Naive thymus-derived CD4-positive, alpha-beta T cell (primary cell): Measurements from ENCODE around the gene E2F4. TPM values are rescaled to one million over a fixed set of nuclear protein-coding genes. Genes with fewer than 3 reads are reported as not detected.
A peak's percentile ranks its signal among the peaks of the same experiment; 100 is the strongest.

ENCODE experiments used
- ATAC-seq: fragments of 150-1000 bp; cut with Tn5 transposase; 2 replicates; pipeline ENCODE4 v1.10.0; 2021; ENCODE audit warnings: mild to moderate bottlenecking, moderate library complexity
- CTCF ChIA-PET: fragments of 350-600 bp; sonication (Branson Sonifier 250); formaldehyde crosslinking; loops from one replicate; lab custom pipeline; 2021; ENCODE audit warnings: antibody characterized with exemption; lab: Charles Lee
- POLR2A ChIA-PET: fragments of 350-600 bp; sonication (Branson Sonifier 250); formaldehyde crosslinking; loops from one replicate; lab custom pipeline; 2021; ENCODE audit warnings: antibody characterized with exemption, inconsistent platforms; lab: Charles Lee
- DNase-seq, 9 donors: peaks; one replicate each; pipeline versions ENCODE4 v3.0.0 to v3.0.0-alpha.2; 2020 to 2022; ENCODE audit warnings: mixed read lengths in 1 of 9
- H3K27ac ChIP-seq: one replicate; pipeline ENCODE4 v1.7.0; 2013; ENCODE audit warnings: mild to moderate bottlenecking, low read depth, low read length, moderate library complexity
- H3K27me3 ChIP-seq, 2 donors: one replicate each; pipeline ENCODE4 v1.7.0; 2013; ENCODE audit warnings: low read length in 2 of 2, mild to moderate bottlenecking in 2 of 2, moderate library complexity in 2 of 2; ENCODE audit not compliant: control insufficient read depth in 2 of 2, insufficient read depth in 2 of 2
- H3K36me3 ChIP-seq, 3 experiments: 1 replicate in 2 of 3; 2 replicates in 1 of 3; pipeline ENCODE4 v1.7.0; 2013; ENCODE audit warnings: low read length in 3 of 3, mild to moderate bottlenecking in 3 of 3, moderate library complexity in 1 of 3; ENCODE audit not compliant: insufficient read depth in 3 of 3, control insufficient read depth in 2 of 3
- H3K4me1 ChIP-seq, 2 donors: one replicate each; pipeline ENCODE4 v1.7.0; 2013; ENCODE audit warnings: low read length in 2 of 2, mild to moderate bottlenecking in 2 of 2, moderate library complexity in 1 of 2; ENCODE audit not compliant: control insufficient read depth in 2 of 2, insufficient read depth in 2 of 2
- H3K4me3 ChIP-seq: 2 replicates; pipeline ENCODE4 v1.7.0; 2013; ENCODE audit warnings: mild to moderate bottlenecking, low read length
- H3K9me3 ChIP-seq, 3 experiments: 1 replicate in 2 of 3; 2 replicates in 1 of 3; pipeline ENCODE4 v1.7.0; 2013; ENCODE audit warnings: low read length in 3 of 3; ENCODE audit not compliant: control insufficient read depth in 2 of 3
- H3K27ac Mint-ChIP-seq, 9 donors: one replicate each; pipeline ENCODE4 v1.8.0; 2020 to 2022; ENCODE audit warnings: mixed read lengths in 9 of 9, mild to moderate bottlenecking in 8 of 9, moderate library complexity in 5 of 9, inconsistent platforms in 2 of 9
- H3K27me3 Mint-ChIP-seq, 5 donors: one replicate each; pipeline ENCODE4 v1.8.0; 2021 to 2022; ENCODE audit warnings: mixed read lengths in 5 of 5, mild to moderate bottlenecking in 1 of 5
- H3K36me3 Mint-ChIP-seq, 5 donors: one replicate each; pipeline ENCODE4 v1.8.0; 2020 to 2022; ENCODE audit warnings: mixed read lengths in 5 of 5, mild to moderate bottlenecking in 3 of 5, inconsistent platforms in 1 of 5
- H3K4me1 Mint-ChIP-seq, 7 donors: one replicate each; pipeline ENCODE4 v1.8.0; 2020 to 2022; ENCODE audit warnings: mixed read lengths in 7 of 7, mild to moderate bottlenecking in 3 of 7, inconsistent platforms in 1 of 7
- H3K4me3 Mint-ChIP-seq, 10 donors: one replicate each; pipeline ENCODE4 v1.8.0; 2020 to 2022; ENCODE audit warnings: mild to moderate bottlenecking in 10 of 10, mixed read lengths in 10 of 10, moderate library complexity in 6 of 10, inconsistent platforms in 2 of 10
- H3K9me3 Mint-ChIP-seq, 11 donors: one replicate each; pipeline ENCODE4 v1.8.0; 2020 to 2022; ENCODE audit warnings: mixed read lengths in 11 of 11, mild to moderate bottlenecking in 4 of 11, inconsistent platforms in 1 of 11, moderate library complexity in 1 of 11
- intact Hi-C, 2 donors: fragments of 100-400 bp; cut with micrococcal nuclease; formaldehyde crosslinking; loops; one replicate each; pipeline ENCODE4 v1.15.1; 2023
- polyA plus RNA-seq, 2 donors: library from polyadenylated mRNA; unstranded; fragments of 300-500 nt; fragmentation: Illumina TruSeq; gene quantifications; one replicate each; pipeline ENCODE4 v1.2.3, GENCODE V29; 2021
- total RNA-seq, 6 experiments: library from RNA in 5 of 6; stranded (reverse) in 5 of 6; gene quantifications; 1 replicate in 5 of 6; 2 replicates in 1 of 6; pipeline ENCODE4 v1.2.3 and lab custom pipeline; 2021 to 2026

The E2F4 gene
- total and polyA plus RNA-seq, 7 experiments from 2014 or later, result 59.4 to 133 (median 73.0) TPM

DNA sequence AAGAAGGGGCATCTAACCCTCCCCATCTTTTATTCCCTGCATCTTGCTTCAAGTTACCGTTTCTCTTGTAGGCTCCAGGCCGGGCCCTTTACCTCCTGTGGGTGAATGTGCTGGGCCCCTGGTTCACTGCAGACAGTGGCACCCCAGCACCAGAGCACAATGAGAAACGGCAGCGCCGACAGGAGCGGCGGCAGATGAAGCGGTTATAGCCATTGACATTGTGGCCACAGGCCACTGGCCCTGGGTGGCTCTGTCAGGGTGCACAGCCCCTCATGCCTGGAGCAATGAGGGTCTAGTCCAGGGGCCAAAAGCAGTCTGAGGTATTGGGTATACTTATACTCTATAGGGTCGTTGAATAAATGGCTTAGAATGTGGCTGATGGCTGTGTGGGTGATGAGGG is 37.0 kb downstream of the E2F4 start:
- H3K36me3 Mint-ChIP-seq, result peaks cover 4 to 16% (median 7%) of the 10 kb centered on the region in 5 donors
- no peak for DNase-seq

DNA sequence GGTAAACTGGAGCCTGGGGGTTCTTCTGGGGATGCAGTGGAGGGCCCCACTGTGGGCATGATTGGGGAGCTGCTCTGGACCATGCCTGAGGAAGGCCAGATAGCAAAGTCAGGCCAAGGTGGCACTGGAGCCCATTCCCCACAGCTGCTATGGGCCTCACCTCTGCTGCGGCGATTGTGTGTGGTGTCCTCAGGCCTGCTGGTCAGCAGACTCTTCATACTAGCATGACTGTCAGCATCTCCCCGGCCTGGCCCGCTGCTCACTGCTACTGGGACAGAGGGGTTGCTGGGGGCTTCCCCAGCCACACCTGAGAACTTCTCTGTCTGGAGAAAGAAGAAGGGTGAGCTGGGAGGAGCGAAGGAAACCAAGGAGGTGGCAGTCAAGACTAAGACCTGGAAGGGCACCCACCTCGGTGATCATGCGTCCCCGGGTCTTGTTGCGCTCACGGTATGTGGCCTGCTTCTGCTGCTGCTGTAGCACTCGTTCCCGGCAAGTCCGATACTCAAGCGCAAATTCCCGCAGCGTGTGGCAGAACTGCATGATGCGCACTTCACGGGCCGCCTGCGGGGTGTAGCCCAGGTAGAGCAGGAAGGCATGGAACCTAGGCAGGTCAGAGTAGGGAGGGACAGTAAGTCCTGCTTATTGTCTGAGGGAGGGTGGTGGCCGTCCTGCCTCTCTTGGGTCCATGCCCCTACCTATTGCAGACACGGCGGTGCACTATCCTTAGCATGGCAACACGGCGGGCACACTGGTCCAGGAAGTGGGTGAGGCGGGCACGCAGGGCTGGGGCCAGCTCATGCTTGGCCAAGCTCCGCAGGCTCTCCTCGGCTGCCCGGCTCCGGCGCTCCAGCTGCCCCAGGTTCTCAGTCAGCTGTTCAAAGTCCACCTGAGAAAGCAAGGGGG is 38.2 kb downstream of the E2F4 start:
- Histone ChIP-seq H3K9me3 (no peaks in the 10 kb centered on the region), H3K27ac (no peak overlapping the region), H3K36me3 (peaks cover 9 to 64% (median 10%) of the 10 kb centered on the region in 3 experiments), H3K4me3 (no peak overlapping the region), H3K27me3 (no peaks in the 10 kb centered on the region), H3K4me1 (peaks cover 14 to 24% of the 10 kb centered on the region in 2 donors)
- Mint-ChIP-seq H3K27me3 (no peaks in the 10 kb centered on the region), H3K36me3 (peaks cover 4 to 16% (median 7%) of the 10 kb centered on the region in 5 donors), H3K9me3 (no peaks in the 10 kb centered on the region), H3K4me3 (peak overlapping the region in 2 of 10 donors; percentile 6 to 21), H3K4me1 (peaks cover 21 to 36% (median 29%) of the 10 kb centered on the region in 7 donors), H3K27ac (peak overlapping the region in 1 of 9 donors; percentile 26)
- no peak for DNase-seq
- ATAC-seq, result no peak
- ChIA-PET CTCF (interaction anchor here (0.6 kb wide), 2 partner anchors 216 to 360 kb away, joined by 3 read pairs; no protein-coding TSS in a partner anchor), POLR2A (interaction anchor here (0.6 to 0.9 kb wide), 3 partner anchors 13 to 15 kb away, joined by 3 to 4 read pairs (median 3); no protein-coding TSS in a partner anchor)
- intact Hi-C loops, result loop anchor here in 1 of 2 donors (5.0 kb wide), 3 partner anchors 332 to 1902 kb away; partner anchors contain the start of genes CHTF8, CTCF and UTP4

More for the DNA sequence above, 37.0 kb downstream of the E2F4 start:
- Histone ChIP-seq H3K4me1 (peaks cover 14 to 32% of the 10 kb centered on the region in 2 donors), H3K9me3 (no peaks in the 10 kb centered on the region), H3K4me3 (no peak overlapping the region), H3K27me3 (no peaks in the 10 kb centered on the region), H3K27ac (no peak overlapping the region), H3K36me3 (peaks cover 9 to 54% (median 10%) of the 10 kb centered on the region in 3 experiments)
- intact Hi-C loops, result loop anchor here in 1 of 2 donors (5.0 kb wide), 3 partner anchors 333 to 1903 kb away; partner anchors contain the start of genes CHTF8, CTCF and UTP4
- POLR2A ChIA-PET, result interaction anchor here (0.6 kb wide), 1 partner anchor 10 kb away, joined by 3 read pairs; no protein-coding TSS in a partner anchor
- Mint-ChIP-seq H3K27ac (peak overlapping the region in 5 of 9 donors; percentile 14 to 95 (median 58)), H3K4me1 (peaks cover 30 to 48% (median 42%) of the 10 kb centered on the region in 7 donors), H3K9me3 (no peaks in the 10 kb centered on the region), H3K27me3 (no peaks in the 10 kb centered on the region), H3K4me3 (peak overlapping the region in 9 of 10 donors; percentile 55 to 100 (median 98))
- no peak for ATAC-seq
- CTCF ChIA-PET, result interaction anchor here (0.9 kb wide), 1 partner anchor 19 kb away, joined by 3 read pairs; the partner anchor contains the start of gene FHOD1

DNA sequence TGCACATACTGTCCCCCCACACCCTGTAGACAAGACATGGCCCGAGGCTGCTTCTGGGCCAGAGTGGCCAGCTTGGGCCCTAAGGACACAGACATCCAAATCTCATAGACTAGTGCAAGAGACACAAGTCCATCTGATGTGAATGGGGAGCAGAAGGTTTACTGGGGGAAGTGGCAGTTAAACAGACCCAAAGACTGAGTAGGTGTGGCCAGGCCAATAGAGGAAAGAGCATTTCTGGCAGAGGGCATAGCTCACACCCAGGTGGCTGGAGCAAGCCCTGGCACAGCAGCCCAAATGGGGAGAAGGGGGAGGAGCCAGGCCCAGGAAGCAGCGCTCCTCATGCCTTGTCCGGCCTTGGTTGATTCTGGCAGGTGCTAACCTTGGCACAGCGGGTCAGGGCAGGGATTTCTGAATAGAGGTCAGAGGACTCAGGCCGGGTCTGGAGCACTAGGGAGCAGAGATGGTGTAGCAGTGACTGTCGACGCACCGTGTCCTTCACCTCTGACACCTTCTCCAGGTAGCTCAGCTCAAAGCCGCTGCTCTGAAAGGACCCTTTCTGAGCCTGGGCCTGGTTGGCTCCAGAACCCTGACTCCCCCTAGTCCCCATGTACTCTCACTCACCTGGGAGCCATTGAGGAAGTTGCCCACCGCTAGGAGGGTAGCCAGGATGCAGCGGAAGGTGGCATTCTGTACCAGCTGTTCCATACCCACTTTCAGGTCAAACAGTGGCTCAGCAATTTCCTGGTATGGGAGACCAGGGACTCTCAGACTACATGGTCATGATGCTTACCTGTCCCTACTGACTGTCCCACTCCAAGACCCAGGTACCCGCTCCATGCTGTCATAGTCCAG is 39.1 kb downstream of the E2F4 start:
- H3K27me3 Mint-ChIP-seq, result no peaks in the 10 kb centered on the region
- peaks cover 16 to 27% (median 21%) of the 10 kb centered on the region in 7 donors for H3K4me1 Mint-ChIP-seq
- peak overlapping the region in 2 of 9 donors; percentile 26 to 48 for H3K27ac Mint-ChIP-seq
- ATAC-seq, result no peak
- peaks cover 9 to 70% (median 10%) of the 10 kb centered on the region in 3 experiments for H3K36me3 ChIP-seq
- no peaks in the 10 kb centered on the region for H3K9me3 ChIP-seq
- no peak overlapping the region for H3K4me3 ChIP-seq
- intact Hi-C loops, result no loop called here
- no peaks in the 10 kb centered on the region for H3K27me3 ChIP-seq
- peaks cover 4 to 18% (median 8%) of the 10 kb centered on the region in 5 donors for H3K36me3 Mint-ChIP-seq
- no peak overlapping the region for H3K4me3 Mint-ChIP-seq
- peaks cover 16 to 18% of the 10 kb centered on the region in 2 donors for H3K4me1 ChIP-seq
- ChIA-PET POLR2A (interaction anchor here (0.6 to 0.9 kb wide), 3 partner anchors 12 to 14 kb away, joined by 3 to 4 read pairs (median 3); no protein-coding TSS in a partner anchor), CTCF (interaction anchor here (0.6 kb wide), 1 partner anchor 361 kb away, joined by 3 read pairs; no protein-coding TSS in a partner anchor)
- no peaks in the 10 kb centered on the region for H3K9me3 Mint-ChIP-seq
- no peak for DNase-seq
- H3K27ac ChIP-seq, result no peak overlapping the region

DNA sequence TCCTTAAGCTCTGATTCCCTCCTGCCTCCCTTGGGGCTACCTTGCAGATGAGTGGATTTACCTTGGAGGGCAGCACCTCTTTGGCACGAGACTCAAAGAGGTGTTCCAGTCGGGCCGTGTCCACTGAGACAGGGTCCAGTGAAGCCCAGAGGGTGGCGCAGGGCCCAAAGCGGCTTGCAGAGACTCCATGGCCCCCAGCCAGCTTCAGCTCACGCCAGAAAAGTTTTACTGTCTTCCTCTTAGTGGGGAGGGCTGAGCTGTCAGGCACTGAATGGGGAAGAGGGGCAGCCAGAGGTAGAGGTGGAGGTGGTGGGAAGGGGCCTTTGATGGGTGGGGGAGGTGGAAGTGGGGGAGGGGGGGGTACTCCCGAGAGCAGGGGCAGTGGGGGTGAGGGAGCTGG is 41.6 kb downstream of the E2F4 start:
- H3K36me3 ChIP-seq, result peaks cover 3 to 81% (median 4%) of the 10 kb centered on the region in 3 experiments

DNA sequence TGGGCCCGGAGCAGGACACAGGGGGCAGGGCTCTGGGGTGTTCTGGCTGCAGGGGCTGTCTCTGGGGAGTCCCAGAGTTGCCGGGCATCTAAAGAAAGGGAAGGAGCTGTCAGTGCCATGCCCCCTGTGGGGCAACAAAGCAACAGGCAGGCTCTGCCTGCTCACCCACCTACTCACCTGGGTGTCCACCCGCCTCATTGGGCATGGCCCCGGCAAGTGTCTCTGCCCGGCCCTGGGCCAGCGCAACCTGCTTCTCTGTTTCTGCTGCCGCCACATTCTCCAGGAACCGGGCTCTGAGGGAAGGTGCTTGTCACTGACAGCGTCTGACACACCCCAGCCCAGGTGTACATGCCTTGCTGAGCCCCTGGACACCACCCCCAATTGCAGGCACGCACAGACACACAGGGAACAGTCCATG is 42.2 kb downstream of the E2F4 start:
- peaks cover 0 to 5% of the 10 kb centered on the region in 2 donors for H3K4me1 ChIP-seq
- Mint-ChIP-seq H3K4me1 (peaks cover 0 to 11% (median 2%) of the 10 kb centered on the region in 7 donors), H3K4me3 (no peak overlapping the region), H3K9me3 (no peaks in the 10 kb centered on the region), H3K27me3 (no peaks in the 10 kb centered on the region), H3K36me3 (peaks cover 4 to 27% (median 7%) of the 10 kb centered on the region in 5 donors), H3K27ac (peak overlapping the region in 2 of 9 donors; percentile 9 to 45)
- intact Hi-C loops, result no loop called here
- no peak overlapping the region for H3K4me3 ChIP-seq
- H3K27ac ChIP-seq, result no peak overlapping the region
- H3K36me3 ChIP-seq, result peaks cover 0 to 81% (median 4%) of the 10 kb centered on the region in 3 experiments
- ChIA-PET CTCF (interaction anchor here (1.5 kb wide), 1 partner anchor 1294 kb away, joined by 6 read pairs; no protein-coding TSS in a partner anchor), POLR2A (interaction anchor here (1.6 to 2.1 kb wide), 2 partner anchors 10 to 14 kb away, joined by 3 to 7 read pairs; partner anchors contain the start of gene FHOD1)
- no peaks in the 10 kb centered on the region for H3K27me3 ChIP-seq
- H3K9me3 ChIP-seq, result no peaks in the 10 kb centered on the region
- ATAC-seq (no peak), DNase-seq (no peak)

More for the DNA sequence above, 41.6 kb downstream of the E2F4 start:
- H3K27me3 Mint-ChIP-seq, result no peaks in the 10 kb centered on the region
- H3K9me3 Mint-ChIP-seq, result no peaks in the 10 kb centered on the region
- H3K27ac Mint-ChIP-seq, result peak overlapping the region in 1 of 9 donors; percentile 41
- intact Hi-C loops, result no loop called here
- no peak overlapping the region for H3K4me3 Mint-ChIP-seq
- peaks cover 4 to 26% (median 7%) of the 10 kb centered on the region in 5 donors for H3K36me3 Mint-ChIP-seq
- Histone ChIP-seq H3K4me3 (no peak overlapping the region), H3K27ac (no peak overlapping the region), H3K9me3 (no peaks in the 10 kb centered on the region), H3K4me1 (peaks cover 0 to 5% of the 10 kb centered on the region in 2 donors), H3K27me3 (no peaks in the 10 kb centered on the region)
- CTCF ChIA-PET, result no interaction called here
- POLR2A ChIA-PET, result interaction anchor here (2.1 kb wide), 1 partner anchor 11 kb away, joined by 7 read pairs; no protein-coding TSS in a partner anchor
- DNase-seq (no peak), ATAC-seq (no peak)
- H3K4me1 Mint-ChIP-seq, result peaks cover 0 to 8% (median 2%) of the 10 kb centered on the region in 7 donors
